ENCODE data around the gene SPINK6. TPM values are rescaled to one million over a fixed set of nuclear protein-coding genes. Genes with fewer than 3 reads are reported as not detected.

The SPINK6 gene
- total and polyA plus RNA-seq, 7 donors, result not detected

- WGBS, 3 donors, result 57 to 59% (median 58%) methylated on average over 2 of the region's 2 CpGs
- H3K36me3 ChIP-seq (ENCODE audit: insufficient read depth in 1 of 2, low read depth in 1 of 2), result no peaks in the 10 kb centered on the region
- H3K4me1 ChIP-seq, result no peaks in the 10 kb centered on the region
- intact Hi-C loops (cut with DNase I), result no loop called here
- no peaks in the 10 kb centered on the region for H3K27me3 ChIP-seq (ENCODE audit: insufficient read depth in 3 of 3, low read length in 2 of 3)
- ATAC-seq (no peak), DNase-seq (no peak)
- H3K4me3 ChIP-seq, result no peak overlapping the region
- no peak overlapping the region for H3K27ac ChIP-seq
- no peaks in the 10 kb centered on the region for H3K9me3 ChIP-seq
- TF ChIP-seq CTCF (IDR thresholded peaks at IDR 0.05), result no peak
These were observed 21.4 kb downstream of the SPINK6 start for GRCh38 chr5:148224117-148224742.

DNA sequence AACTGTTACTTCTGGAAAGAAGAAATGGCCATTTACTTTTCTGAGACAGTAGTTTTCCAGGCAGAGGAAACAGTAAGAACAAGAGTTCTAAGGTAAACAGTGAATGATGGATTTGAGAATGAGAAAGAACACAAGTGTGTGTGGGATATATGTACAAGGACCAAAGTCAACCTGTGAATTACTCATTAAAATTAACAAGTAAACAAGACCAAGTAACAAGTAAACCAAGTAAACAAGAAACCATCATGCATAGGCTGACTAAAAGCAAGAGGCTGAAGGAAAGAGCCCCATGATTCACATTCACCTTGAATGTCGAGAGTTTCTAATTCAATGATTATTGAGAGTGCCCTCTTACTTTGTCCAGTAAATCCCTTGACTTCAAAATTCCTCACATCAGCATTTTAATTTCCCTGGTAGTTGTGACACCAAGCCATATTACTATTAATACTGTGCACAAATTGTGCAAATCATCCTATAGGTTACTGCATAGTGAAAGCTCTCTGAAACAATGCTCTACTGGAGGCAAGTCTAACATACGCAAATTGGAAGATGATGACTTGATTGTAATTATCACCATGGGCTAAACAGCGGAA, 25.6 kb downstream of the SPINK6 start:
- ATAC-seq, result no peak
- DNase-seq, result no peak
- Histone ChIP-seq H3K27me3 (ENCODE audit: insufficient read depth in 3 of 3, low read length in 2 of 3) (no peaks in the 10 kb centered on the region), H3K4me3 (no peak overlapping the region), H3K27ac (no peak overlapping the region), H3K36me3 (ENCODE audit: insufficient read depth in 1 of 2, low read depth in 1 of 2) (no peaks in the 10 kb centered on the region), H3K4me1 (no peaks in the 10 kb centered on the region), H3K9me3 (no peaks in the 10 kb centered on the region)
- intact Hi-C loops (cut with DNase I), result no loop called here
- 85 to 93% (median 91%) methylated on average over 3 of the region's 3 CpGs for WGBS, 3 donors
- TF ChIP-seq CTCF (IDR thresholded peaks at IDR 0.05), result no peak

DNA sequence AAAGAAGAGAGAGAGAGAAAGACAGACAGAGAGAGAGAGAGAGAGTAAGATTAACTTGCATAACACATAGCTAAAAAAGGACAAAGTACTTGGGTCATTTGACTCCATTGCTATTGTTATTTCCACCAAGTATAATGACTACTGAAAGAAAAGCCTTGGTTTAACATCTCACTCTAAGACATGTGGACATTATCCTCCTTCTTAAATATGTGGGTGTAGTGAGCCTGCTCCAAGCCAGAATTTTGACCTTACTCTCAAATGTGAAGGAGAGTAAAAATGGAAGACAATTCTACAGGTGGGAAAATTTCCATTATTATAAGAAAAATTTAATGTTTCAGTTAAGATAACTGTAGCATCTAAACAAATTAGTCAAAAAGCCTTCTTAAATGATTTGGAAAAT, 27.0 kb downstream of the SPINK6 start:
- ATAC-seq, result no peak
- intact Hi-C loops (cut with DNase I), result no loop called here
- Histone ChIP-seq H3K36me3 (ENCODE audit: insufficient read depth in 1 of 2, low read depth in 1 of 2) (no peaks in the 10 kb centered on the region), H3K27me3 (ENCODE audit: insufficient read depth in 3 of 3, low read length in 2 of 3) (no peaks in the 10 kb centered on the region), H3K27ac (no peak overlapping the region), H3K9me3 (no peaks in the 10 kb centered on the region), H3K4me3 (no peak overlapping the region), H3K4me1 (no peaks in the 10 kb centered on the region)
- TF ChIP-seq CTCF (IDR thresholded peaks at IDR 0.05), result no peak
- no peak for DNase-seq

DNA sequence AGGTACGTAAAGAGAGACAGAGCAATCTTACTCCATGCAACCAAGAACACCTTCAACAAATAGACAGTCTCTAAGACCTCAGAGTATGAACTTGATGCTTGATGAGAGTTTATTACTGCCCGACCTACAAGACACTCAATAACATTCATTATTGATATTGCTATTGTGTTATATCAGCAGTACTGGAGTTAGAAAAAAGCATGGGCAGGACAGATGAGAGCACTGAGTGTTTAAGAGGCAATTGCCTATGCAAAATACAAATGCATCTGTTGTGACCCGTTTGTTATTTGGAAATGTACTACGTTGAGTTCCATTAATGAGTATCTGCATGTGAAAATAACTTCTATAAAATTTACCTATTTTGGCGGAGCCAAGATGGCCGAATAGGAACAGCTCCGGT, 27.4 kb downstream of the SPINK6 start:
- intact Hi-C loops (cut with DNase I), result no loop called here
- no peaks in the 10 kb centered on the region for H3K4me1 ChIP-seq
- no peaks in the 10 kb centered on the region for H3K9me3 ChIP-seq
- ATAC-seq (no peak), DNase-seq (no peak)
- 91 to 95% (median 92%) methylated on average over 7 of the region's 7 CpGs for WGBS, 3 donors
- no peak overlapping the region for H3K4me3 ChIP-seq
- no peak for TF ChIP-seq CTCF (IDR thresholded peaks at IDR 0.05)
- H3K27ac ChIP-seq, result no peak overlapping the region
- no peaks in the 10 kb centered on the region for H3K36me3 ChIP-seq (ENCODE audit: insufficient read depth in 1 of 2, low read depth in 1 of 2)
- H3K27me3 ChIP-seq (ENCODE audit: insufficient read depth in 3 of 3, low read length in 2 of 3), result no peaks in the 10 kb centered on the region

Data from psoas muscle (tissue), 8 donors.